ENCODE measurements around the gene WNT3. TPM values are rescaled to one million over a fixed set of nuclear protein-coding genes. Genes with fewer than 3 reads are reported as not detected.

The WNT3 gene
- total RNA-seq, 3 donors from 2014 or later (not counting 1 experiment from before 2014, with no cell fraction given) = 0.07 to 1.4 (median 0.30) TPM

DNA sequence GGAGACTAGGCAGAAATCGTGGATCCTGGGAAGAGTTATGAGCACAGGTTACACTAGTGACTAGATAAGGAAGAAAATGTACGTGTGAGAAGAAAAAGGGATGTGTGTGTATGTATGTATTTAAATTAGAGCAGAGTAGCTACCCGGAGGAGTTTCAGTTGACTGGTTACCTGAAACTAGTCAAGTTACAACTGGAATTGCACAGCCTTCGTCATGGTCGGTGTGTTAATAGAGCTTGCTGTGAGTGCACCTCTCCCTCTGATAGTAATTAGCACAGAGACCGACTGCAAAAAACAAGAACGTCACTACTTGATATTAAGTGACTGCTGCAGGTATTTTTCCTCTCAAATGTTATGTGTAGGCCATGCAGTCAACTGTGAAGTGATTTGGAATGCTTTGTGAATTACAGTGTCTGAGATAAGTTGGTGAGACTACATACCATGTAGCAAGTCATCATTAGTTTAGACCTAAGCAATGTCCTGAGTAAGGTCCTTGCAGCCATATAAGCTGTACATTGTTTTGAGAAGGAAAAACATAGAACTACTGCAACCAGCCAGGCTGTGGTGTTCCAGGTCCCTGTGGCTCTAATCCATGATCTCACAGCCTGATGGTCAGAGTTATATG lies 95.7 kb downstream of the WNT3 start:
- Mint-ChIP-seq H3K9me3 (no peaks in the 10 kb centered on the region), H3K4me1 (peaks cover 0 to 6% of the 10 kb centered on the region in 2 donors), H3K36me3 (peaks cover 17% of the 10 kb centered on the region), H3K27me3 (ENCODE audit: low read depth in 2 of 2) (no peaks in the 10 kb centered on the region), H3K27ac (no peak overlapping the region), H3K4me3 (no peak overlapping the region)
- TF ChIP-seq, protein P1, sequence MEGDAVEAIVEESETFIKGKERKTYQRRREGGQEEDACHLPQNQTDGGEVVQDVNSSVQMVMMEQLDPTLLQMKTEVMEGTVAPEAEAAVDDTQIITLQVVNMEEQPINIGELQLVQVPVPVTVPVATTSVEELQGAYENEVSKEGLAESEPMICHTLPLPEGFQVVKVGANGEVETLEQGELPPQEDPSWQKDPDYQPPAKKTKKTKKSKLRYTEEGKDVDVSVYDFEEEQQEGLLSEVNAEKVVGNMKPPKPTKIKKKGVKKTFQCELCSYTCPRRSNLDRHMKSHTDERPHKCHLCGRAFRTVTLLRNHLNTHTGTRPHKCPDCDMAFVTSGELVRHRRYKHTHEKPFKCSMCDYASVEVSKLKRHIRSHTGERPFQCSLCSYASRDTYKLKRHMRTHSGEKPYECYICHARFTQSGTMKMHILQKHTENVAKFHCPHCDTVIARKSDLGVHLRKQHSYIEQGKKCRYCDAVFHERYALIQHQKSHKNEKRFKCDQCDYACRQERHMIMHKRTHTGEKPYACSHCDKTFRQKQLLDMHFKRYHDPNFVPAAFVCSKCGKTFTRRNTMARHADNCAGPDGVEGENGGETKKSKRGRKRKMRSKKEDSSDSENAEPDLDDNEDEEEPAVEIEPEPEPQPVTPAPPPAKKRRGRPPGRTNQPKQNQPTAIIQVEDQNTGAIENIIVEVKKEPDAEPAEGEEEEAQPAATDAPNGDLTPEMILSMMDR (IDR thresholded peaks at IDR 0.05) = no peak
- Histone ChIP-seq H3K9me3 (ENCODE audit: control insufficient read depth, insufficient read depth, low read length) (no peaks in the 10 kb centered on the region), H3K4me3 (ENCODE audit: low read length) (no peak overlapping the region), H3K27ac (ENCODE audit: low read length) (no peak overlapping the region), H3K4me1 (ENCODE audit: control insufficient read depth, insufficient read depth, low read length) (no peaks in the 10 kb centered on the region), H3K27me3 (ENCODE audit: control insufficient read depth, insufficient read depth, low read length) (no peaks in the 10 kb centered on the region), H3K36me3 (ENCODE audit: control insufficient read depth, insufficient read depth, low read length) (peaks cover 20% of the 10 kb centered on the region)
- intact Hi-C loops (cut with micrococcal nuclease) = no loop called here
- ATAC-seq (no peak), DNase-seq (no peak)
- WGBS (ENCODE audit: insufficient coverage) = 76% methylated on average over 7 of the region's 7 CpGs

GRCh38 chr17:46720408-46720807 lies 98.1 kb downstream of the WNT3 start:
- Mint-ChIP-seq H3K9me3 (no peaks in the 10 kb centered on the region), H3K36me3 (peaks cover 17% of the 10 kb centered on the region), H3K4me1 (peaks cover 0 to 6% of the 10 kb centered on the region in 2 donors), H3K27ac (no peak overlapping the region), H3K27me3 (ENCODE audit: low read depth in 2 of 2) (no peaks in the 10 kb centered on the region), H3K4me3 (no peak overlapping the region)
- intact Hi-C loops (cut with micrococcal nuclease) = no loop called here
- no peak for ATAC-seq
- Histone ChIP-seq H3K4me1 (ENCODE audit: control insufficient read depth, insufficient read depth, low read length) (no peaks in the 10 kb centered on the region), H3K4me3 (ENCODE audit: low read length) (no peak overlapping the region), H3K36me3 (ENCODE audit: control insufficient read depth, insufficient read depth, low read length) (peaks cover 16% of the 10 kb centered on the region), H3K27ac (ENCODE audit: low read length) (no peak overlapping the region), H3K27me3 (ENCODE audit: control insufficient read depth, insufficient read depth, low read length) (no peaks in the 10 kb centered on the region), H3K9me3 (ENCODE audit: control insufficient read depth, insufficient read depth, low read length) (no peaks in the 10 kb centered on the region)
- DNase-seq = no peak
- 100% methylated on average over 5 of the region's 5 CpGs for WGBS (ENCODE audit: insufficient coverage)
- TF ChIP-seq, protein P1 (IDR thresholded peaks at IDR 0.05) = no peak

GRCh38 chr17:46719891-46720290 lies 98.6 kb downstream of the WNT3 start:
- no peak for ATAC-seq
- TF ChIP-seq, protein P1 (IDR thresholded peaks at IDR 0.05) = no peak
- DNase-seq = no peak
- H3K27ac ChIP-seq (ENCODE audit: low read length) = no peak overlapping the region
- H3K4me1 Mint-ChIP-seq = peaks cover 0 to 6% of the 10 kb centered on the region in 2 donors
- no peak overlapping the region for H3K27ac Mint-ChIP-seq
- H3K4me1 ChIP-seq (ENCODE audit: control insufficient read depth, insufficient read depth, low read length) = no peaks in the 10 kb centered on the region
- H3K27me3 Mint-ChIP-seq (ENCODE audit: low read depth in 2 of 2) = no peaks in the 10 kb centered on the region
- no peaks in the 10 kb centered on the region for H3K27me3 ChIP-seq (ENCODE audit: control insufficient read depth, insufficient read depth, low read length)
- intact Hi-C loops (cut with micrococcal nuclease) = no loop called here
- WGBS (ENCODE audit: insufficient coverage) = 97% methylated on average over 3 of the region's 3 CpGs
- peaks cover 17% of the 10 kb centered on the region for H3K36me3 Mint-ChIP-seq
- no peaks in the 10 kb centered on the region for H3K9me3 ChIP-seq (ENCODE audit: control insufficient read depth, insufficient read depth, low read length)
- H3K4me3 Mint-ChIP-seq = no peak overlapping the region
- H3K4me3 ChIP-seq (ENCODE audit: low read length) = no peak overlapping the region
- H3K36me3 ChIP-seq (ENCODE audit: control insufficient read depth, insufficient read depth, low read length) = peaks cover 17% of the 10 kb centered on the region
- no peaks in the 10 kb centered on the region for H3K9me3 Mint-ChIP-seq

- H3K4me1 Mint-ChIP-seq = peaks cover 0 to 6% of the 10 kb centered on the region in 2 donors
- H3K27me3 Mint-ChIP-seq (ENCODE audit: low read depth in 2 of 2) = no peaks in the 10 kb centered on the region
- no peak overlapping the region for H3K27ac Mint-ChIP-seq
- TF ChIP-seq, protein P1 (IDR thresholded peaks at IDR 0.05) = no peak
- H3K4me3 Mint-ChIP-seq = no peak overlapping the region
- peaks cover 14% of the 10 kb centered on the region for H3K36me3 Mint-ChIP-seq
- no peak overlapping the region for H3K4me3 ChIP-seq (ENCODE audit: low read length)
- intact Hi-C loops (cut with micrococcal nuclease) = no loop called here
- H3K9me3 ChIP-seq (ENCODE audit: control insufficient read depth, insufficient read depth, low read length) = no peaks in the 10 kb centered on the region
- WGBS (ENCODE audit: insufficient coverage) = 94% methylated on average over 3 of the region's 4 CpGs
- no peak overlapping the region for H3K27ac ChIP-seq (ENCODE audit: low read length)
- DNase-seq (no peak), ATAC-seq (no peak)
- no peaks in the 10 kb centered on the region for H3K9me3 Mint-ChIP-seq
- H3K4me1 ChIP-seq (ENCODE audit: control insufficient read depth, insufficient read depth, low read length) = no peaks in the 10 kb centered on the region
- peaks cover 33% of the 10 kb centered on the region for H3K36me3 ChIP-seq (ENCODE audit: control insufficient read depth, insufficient read depth, low read length)
- no peaks in the 10 kb centered on the region for H3K27me3 ChIP-seq (ENCODE audit: control insufficient read depth, insufficient read depth, low read length)
Measured at GRCh38 chr17:46717999-46718398, 100.5 kb downstream of the WNT3 start.

Data from natural killer cell (primary cell).